ENCODE results near the gene DHX34.
"Not testable (repeated sequence)": the region's sequence is repeated elsewhere in the genome, so short reads cannot be mapped to it uniquely, and the experiment has no call there.

DHX34 gene

DNA sequence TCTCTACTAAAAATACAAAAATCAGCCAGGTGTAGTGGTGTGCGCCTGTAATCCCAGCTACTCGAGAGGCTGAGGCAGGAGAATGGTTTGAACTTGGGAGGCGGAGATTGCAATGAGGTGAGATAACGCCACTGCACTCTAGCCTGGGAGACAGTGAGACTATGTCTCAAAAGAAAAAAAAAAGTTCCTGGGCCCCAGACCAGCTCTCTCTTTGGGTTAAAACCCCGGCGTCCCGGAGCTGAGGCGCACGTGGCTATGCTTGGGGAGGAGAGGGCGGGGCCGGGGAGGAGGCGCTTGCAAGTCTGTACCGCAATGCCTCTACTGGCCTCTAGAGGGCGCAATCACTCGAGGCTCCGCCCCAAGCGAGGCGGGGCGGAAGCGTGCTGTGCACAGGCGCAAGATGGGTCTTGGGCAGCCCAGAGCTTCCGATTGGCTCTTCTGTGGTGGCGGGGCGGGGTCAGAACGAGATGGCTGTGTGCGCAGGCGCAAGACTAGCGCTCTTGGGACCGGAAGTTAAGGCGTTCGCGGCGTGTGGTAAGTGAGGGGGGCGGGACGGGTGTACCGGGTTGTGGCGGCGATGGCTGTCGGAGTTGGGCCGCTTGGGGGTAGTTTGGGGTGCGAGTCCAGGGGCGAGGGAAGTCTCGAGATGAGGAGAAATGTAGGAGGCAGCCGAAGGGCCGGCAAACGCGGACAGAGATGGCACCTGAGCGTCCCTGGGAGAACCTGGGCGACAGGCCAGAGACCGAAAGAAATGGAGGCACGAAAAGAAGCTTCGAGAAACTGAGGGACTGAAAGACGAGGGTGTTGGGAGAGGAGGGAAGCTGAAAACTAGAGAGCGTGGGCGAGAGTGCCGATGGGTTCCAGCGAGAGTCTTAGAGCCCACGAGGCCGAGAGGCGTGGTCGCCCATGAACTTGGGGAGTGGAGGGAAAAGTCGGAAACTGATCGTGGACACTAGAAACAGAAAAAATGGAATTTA, at the start of gene DHX34:
TSS of gene DHX34 (plus strand) at position 497 of the 977 bp plus-strand sequence. CDS start 3,716 bp downstream, outside the sequence.
- DNase-seq, result peak; percentile 99

- DNase-seq, result not testable (repeated sequence)
Measured at GRCh38 chr19:47300867-47301266, 48.2 kb upstream of the DHX34 start.

- DNase-seq, result no peak
Measured at GRCh38 chr19:47302249-47302648, 46.9 kb upstream of the DHX34 start.

GRCh38 chr19:47303966-47304365, 45.1 kb upstream of the DHX34 start:
- DNase-seq, result no peak

GRCh38 chr19:47305309-47305751, 43.8 kb upstream of the DHX34 start:
- DNase-seq, result peak; percentile 66

- DNase-seq, result no peak
Measured at GRCh38 chr19:47306303-47306702, 42.8 kb upstream of the DHX34 start.

DNA sequence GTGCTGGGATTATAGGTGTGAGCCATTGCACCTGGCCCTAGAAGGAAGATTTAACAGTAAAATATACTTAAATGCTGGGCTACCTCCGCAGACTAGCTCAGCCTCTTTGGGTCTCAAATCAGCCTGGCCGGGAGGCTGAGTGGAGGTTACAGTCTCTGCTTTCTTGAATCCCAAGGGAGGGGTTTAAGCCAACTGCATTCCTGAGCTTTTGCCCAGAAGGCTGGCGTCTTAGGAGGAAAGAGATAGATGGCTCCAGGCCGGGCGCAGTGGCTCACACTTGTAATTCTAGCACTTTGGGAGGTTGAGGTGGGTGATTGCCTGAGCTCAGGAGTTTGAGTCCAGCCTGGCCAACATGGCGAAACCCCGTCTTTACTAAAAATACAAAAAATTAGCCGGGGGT, 40.1 kb upstream of the DHX34 start:
- no peak for DNase-seq

- no peak for DNase-seq
Measured at GRCh38 chr19:47309608-47310007, 39.5 kb upstream of the DHX34 start, which contains the start of gene C5AR1. Gene C5AR1, plus strand, starts transcription at chr19:47309861. Its CDS starts 35 bp downstream, at chr19:47309896.

- no peak for DNase-seq
Measured at GRCh38 chr19:47310323-47310722, 38.8 kb upstream of the DHX34 start.

GRCh38 chr19:47310819-47311218, 38.3 kb upstream of the DHX34 start:
- no peak for DNase-seq

DNA sequence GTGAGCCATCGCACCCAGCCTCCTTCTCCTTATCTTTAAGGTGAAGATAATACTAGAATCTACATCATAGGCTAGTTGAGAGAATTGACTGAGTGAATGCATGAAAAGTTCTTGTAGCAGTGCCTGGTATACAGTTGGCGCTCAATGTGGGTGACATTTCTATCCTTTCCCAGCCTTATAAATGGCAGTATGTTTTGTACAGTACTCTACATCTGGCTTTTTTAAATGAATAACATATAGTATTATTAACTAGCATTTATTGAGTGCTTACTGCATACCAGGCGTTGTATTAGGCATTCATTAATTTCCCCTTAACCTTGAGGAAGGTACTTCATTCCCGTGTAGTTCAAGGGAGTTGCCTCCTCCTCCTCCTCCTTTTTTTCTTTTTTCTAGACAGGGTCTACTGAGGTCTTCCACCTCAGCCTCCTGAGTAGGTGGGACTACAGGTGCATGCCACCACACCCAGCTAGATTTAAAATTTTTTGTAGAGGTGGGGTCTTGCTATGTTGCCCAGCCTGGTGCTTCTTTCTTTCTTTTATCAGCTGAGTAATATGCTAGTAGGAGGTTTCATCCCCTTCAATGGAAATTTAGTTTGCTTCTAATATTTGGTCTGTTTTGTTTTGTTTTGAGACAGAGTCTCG, 36.6 kb upstream of the DHX34 start:
- DNase-seq, result no peak

- no peak for DNase-seq
Measured at GRCh38 chr19:47313754-47314295, 35.3 kb upstream of the DHX34 start.

GRCh38 chr19:47315125-47315821, 33.8 kb upstream of the DHX34 start:
- no peak for DNase-seq

DNA sequence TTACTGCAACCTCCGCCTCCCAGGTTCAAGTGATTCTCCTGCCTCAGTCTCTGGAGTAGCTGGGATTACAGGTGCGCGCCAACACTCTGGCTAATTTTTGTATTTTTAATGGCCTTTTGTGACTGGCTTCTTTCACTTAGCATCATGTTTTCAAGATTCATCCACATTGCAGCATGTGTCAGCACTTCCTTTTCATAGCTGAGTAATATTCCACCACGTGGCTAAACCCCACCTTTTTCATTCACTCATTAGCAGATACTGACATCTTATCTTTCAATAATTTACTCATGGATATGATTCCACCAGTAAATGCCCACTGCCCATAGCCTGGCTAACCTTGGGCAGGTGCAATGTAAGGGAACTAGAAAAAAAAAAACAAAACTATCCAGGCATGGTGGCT, 32.6 kb upstream of the DHX34 start:
- DNase-seq, result no peak

- DNase-seq, result no peak
Measured at GRCh38 chr19:47319923-47320871, 28.9 kb upstream of the DHX34 start.

DNA sequence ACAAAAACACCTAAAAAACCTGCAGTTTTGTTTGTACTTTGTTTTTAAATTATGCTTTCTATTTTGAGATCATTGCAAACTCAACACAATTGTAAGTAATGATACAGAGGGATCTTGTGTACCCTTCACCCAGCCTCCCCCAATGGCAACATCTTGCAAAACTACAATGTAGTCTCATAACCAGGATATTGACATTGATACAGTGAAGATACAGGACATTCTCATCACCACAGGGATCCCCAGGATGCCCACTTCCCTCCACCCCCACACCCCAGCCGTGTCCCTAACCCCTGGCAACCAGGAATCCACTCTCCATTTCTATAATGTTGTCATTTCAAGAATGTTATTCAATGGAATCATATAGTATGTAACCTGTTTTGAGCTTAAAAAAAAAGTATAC, 27.5 kb upstream of the DHX34 start:
- no peak for DNase-seq

DNA sequence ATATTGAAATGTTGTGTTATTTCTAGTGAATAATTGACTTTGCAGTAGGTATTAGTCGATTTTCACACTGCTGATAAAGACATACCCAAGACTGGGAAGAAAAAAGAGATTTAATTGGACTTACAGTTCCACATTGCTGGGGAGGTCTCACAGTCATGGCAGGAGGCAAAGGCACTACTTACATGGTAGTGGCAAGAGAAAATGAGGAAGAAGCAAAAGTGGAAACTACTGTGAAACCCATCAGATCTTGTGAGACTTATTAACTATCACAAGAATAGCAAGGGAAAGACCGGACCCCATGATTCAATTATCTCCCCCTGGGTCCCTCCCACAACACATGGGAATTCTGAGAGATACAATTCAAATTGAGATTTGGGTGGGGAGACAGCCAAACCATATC, 27.1 kb upstream of the DHX34 start:
- DNase-seq, result no peak

DNA sequence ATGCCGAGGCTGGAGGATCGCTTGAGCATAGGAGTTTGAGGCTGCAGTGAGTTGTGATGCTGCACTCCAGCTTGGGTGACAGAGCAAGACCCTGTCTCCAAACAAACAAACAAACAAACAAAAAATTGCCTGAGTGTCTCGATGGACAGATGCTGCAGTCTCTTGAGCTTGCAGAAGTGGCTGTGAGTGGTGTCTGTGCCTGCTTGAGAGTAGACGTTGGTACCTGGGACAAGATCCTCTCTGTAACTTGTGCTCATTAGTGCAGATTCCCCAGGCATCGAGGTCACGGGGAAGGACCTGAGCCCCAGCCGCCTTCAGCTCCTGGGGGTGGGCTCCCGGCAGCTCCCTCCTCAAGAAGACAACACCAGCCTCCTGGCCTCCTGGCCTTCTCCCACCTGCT, 25.7 kb upstream of the DHX34 start:
- DNase-seq, result no peak

GRCh38 chr19:47323872-47324271, 25.2 kb upstream of the DHX34 start:
- DNase-seq, result no peak

GRCh38 chr19:47324502-47324901, 24.6 kb upstream of the DHX34 start:
- DNase-seq, result no peak

DNA sequence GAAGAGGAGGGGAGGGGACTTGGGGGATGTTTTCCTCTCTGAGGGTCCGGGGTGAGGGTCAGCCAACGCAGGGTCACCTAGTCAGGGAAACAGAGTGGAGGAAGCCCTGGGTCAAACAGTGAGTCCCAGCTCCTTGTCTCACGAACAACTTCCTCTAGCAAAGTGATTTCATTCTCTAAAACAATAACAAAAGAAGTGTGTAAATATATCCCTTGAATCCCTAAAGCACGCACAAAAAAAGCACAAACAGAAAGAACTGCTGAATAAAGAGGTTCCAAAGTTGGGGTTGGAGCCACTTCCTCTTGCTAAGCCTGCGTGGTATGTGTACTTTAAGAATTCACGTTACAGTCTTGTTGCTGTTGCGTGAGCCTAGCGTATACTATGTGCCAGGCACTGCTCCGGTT, 18.6 kb upstream of the DHX34 start:
- no peak for DNase-seq

- no peak for DNase-seq
Measured at GRCh38 chr19:47331490-47331889, 17.6 kb upstream of the DHX34 start.
